Duodenal mucosa (tissue), 2 donors: ENCODE measurements around the gene LSM4.

Source experiments
- H3K27ac ChIP-seq: one replicate; pipeline ENCODE4 v1.7.0; 2013; ENCODE audit warnings: low read depth, low read length
- H3K27me3 ChIP-seq, 2 donors: one replicate each; pipeline ENCODE4 v1.7.0; 2013; ENCODE audit warnings: low read length in 2 of 2, control low read depth in 1 of 2; ENCODE audit not compliant: insufficient read depth in 2 of 2, control insufficient read depth in 1 of 2
- H3K36me3 ChIP-seq, 2 donors: one replicate each; pipeline ENCODE4 v1.7.0; 2013; ENCODE audit warnings: low read length in 2 of 2, control low read depth in 1 of 2; ENCODE audit not compliant: insufficient read depth in 2 of 2, control insufficient read depth in 1 of 2
- H3K4me1 ChIP-seq, 2 donors: one replicate each; pipeline ENCODE4 v1.7.0; 2013; ENCODE audit warnings: low read length in 2 of 2, control low read depth in 1 of 2; ENCODE audit not compliant: insufficient read depth in 2 of 2, control insufficient read depth in 1 of 2
- H3K4me3 ChIP-seq, 2 donors: one replicate each; pipeline ENCODE4 v1.7.0; 2013; ENCODE audit warnings: low read length in 2 of 2, low read depth in 1 of 2
- H3K9ac ChIP-seq, 2 donors: one replicate each; pipeline ENCODE4 v1.7.0; 2013; ENCODE audit warnings: low read length in 2 of 2, low read depth in 1 of 2
- H3K9me3 ChIP-seq, 2 donors: one replicate each; pipeline ENCODE4 v1.7.0; 2013; ENCODE audit warnings: low read length in 2 of 2, control low read depth in 1 of 2; ENCODE audit not compliant: control insufficient read depth in 1 of 2

Gene LSM4

DNA sequence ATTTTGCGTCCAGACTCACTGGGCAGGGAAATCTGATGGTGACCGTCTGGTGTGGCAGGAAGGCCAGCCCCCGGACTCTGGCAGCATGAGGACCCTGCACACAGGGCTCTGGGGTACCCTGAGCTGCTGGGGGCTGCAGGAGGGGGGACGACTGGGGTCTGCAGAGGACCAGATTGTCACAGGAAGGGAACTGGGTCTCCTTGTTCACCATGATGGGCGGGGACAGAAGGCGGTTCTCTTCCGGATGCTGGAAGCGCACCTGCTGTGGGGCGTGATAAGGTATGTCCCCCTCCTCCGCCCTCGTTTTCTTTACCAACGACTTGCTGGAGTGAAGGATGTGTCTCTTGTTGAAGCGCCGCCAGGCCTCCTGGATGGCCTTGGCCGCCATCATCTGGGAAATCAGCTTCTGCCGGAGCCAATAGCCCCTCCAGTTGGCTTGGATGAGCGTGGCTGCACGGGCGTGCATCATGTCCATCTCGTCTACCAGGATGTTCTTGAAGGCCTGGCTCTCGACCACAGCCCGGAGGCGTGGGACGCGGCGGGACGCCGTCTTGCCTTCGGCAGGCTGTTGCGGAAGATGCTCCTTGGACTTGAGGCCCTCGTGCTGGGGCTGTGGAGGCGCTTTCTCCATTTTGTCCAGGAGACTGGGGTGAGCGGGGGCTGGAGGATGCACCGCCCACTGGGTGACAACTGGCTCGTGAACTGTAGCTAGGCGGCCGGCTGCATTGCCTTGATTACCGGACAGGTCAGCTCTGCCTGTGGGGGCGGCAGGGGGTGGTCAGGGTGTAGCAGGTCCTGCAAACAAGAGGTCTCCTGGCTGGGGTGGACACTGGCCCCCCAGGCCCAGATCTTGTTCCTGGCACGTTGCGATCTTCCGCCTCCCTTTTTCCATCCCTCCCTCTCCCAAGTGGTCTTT lies 55.8 kb downstream of the LSM4 start:
- Histone ChIP-seq H3K36me3 (peaks cover 9 to 34% of the 10 kb centered on the region in 2 donors), H3K4me1 (no peaks in the 10 kb centered on the region), H3K27ac (no peak overlapping the region), H3K9me3 (no peaks in the 10 kb centered on the region), H3K9ac (no peak overlapping the region), H3K27me3 (no peaks in the 10 kb centered on the region), H3K4me3 (no peak overlapping the region)

DNA sequence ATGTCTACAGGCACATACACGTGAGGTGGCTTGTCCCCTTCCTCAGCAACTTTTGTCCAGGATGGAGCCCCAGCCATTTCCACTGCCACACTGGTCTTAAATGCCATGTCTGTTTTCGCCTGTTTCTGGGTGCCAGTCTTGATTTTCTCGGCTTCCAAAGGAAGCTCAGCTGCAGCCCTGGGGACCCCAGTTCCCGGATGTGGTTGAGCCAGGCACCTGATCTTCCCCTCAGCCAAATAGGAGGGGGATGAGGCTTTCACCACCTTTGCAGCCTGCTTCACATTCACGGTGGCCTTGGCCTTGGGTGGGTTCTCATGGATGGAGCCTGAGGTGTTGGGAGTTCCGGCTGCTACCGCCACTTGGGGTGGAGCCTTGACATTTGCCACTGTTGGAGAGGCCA lies 57.3 kb downstream of the LSM4 start:
- no peak overlapping the region for H3K27ac ChIP-seq
- no peaks in the 10 kb centered on the region for H3K4me1 ChIP-seq
- no peaks in the 10 kb centered on the region for H3K9me3 ChIP-seq
- no peaks in the 10 kb centered on the region for H3K27me3 ChIP-seq
- peaks cover 9 to 34% of the 10 kb centered on the region in 2 donors for H3K36me3 ChIP-seq
- no peak overlapping the region for H3K9ac ChIP-seq
- no peak overlapping the region for H3K4me3 ChIP-seq

DNA sequence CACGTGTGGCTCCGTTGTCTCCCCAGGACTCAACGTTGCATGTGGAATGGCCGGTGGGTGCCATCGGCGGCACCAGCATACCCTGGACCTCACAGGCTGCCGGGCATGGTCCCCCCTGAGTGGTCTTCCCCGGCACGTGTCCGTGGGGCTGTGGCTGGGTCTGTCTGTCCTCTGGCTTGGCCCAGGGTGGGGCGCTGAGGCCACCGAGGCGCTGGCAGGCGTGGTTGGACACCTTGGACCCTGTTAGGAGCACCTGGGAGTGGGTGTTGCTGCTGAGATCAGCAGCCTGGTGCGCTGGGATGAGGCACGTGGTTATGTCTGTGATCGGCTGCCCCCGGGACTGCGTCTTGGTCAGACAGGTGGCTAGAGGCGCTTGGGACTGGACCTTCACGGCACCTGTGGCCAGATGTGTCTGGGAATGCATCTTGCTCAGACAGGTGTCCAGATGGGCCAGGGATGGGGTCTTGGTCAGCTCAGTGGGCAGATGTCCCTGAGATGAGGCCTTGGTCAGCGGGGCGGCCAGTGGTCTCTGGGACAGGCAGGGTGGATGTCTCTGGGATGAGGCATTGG lies 57.8 kb downstream of the LSM4 start:
- Histone ChIP-seq H3K9ac (no peak overlapping the region), H3K27ac (no peak overlapping the region)

DNA sequence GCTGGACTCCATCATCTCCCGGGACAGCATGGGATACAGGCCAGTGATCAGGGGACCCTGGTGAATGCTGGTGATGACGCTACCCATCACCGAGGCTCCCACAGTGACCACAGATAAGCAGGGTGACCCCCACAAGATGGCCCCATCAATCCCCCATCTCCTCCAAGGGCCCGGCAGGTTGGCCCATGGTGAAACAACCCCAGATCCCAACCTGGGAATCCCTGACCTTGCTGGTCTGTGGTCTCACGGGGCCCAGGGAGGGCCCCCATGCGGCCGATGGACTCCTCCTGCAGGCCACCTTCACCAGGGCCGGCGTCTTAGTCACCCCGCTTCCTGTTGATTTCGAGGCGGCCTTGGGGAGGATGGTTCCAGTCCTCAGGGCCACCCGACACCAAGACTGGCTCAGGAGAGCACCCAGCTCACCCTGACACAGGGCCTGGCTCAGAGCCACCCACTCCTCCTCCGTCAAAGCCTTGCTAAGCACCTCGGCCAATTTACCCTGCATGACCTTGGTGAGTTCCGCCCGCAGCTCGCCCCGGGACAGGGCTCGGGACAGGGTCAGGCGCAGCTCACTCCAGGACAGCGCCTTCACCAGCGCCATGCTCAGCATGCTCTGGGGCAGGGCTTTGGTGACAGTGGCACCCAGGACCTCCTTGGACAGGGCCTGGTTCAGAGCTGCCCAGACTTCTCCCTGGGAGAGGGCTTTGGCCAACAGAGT lies 58.6 kb downstream of the LSM4 start:
- H3K27me3 ChIP-seq: no peaks in the 10 kb centered on the region
- peaks cover 9 to 33% of the 10 kb centered on the region in 2 donors for H3K36me3 ChIP-seq
- H3K9ac ChIP-seq: no peak overlapping the region
- no peaks in the 10 kb centered on the region for H3K4me1 ChIP-seq
- no peak overlapping the region for H3K4me3 ChIP-seq
- no peaks in the 10 kb centered on the region for H3K9me3 ChIP-seq
- H3K27ac ChIP-seq: no peak overlapping the region

More for the DNA sequence above, 57.8 kb downstream of the LSM4 start:
- H3K4me3 ChIP-seq: no peak overlapping the region
- H3K36me3 ChIP-seq: peaks cover 9 to 34% of the 10 kb centered on the region in 2 donors
- no peaks in the 10 kb centered on the region for H3K9me3 ChIP-seq
- no peaks in the 10 kb centered on the region for H3K4me1 ChIP-seq
- H3K27me3 ChIP-seq: no peaks in the 10 kb centered on the region

DNA sequence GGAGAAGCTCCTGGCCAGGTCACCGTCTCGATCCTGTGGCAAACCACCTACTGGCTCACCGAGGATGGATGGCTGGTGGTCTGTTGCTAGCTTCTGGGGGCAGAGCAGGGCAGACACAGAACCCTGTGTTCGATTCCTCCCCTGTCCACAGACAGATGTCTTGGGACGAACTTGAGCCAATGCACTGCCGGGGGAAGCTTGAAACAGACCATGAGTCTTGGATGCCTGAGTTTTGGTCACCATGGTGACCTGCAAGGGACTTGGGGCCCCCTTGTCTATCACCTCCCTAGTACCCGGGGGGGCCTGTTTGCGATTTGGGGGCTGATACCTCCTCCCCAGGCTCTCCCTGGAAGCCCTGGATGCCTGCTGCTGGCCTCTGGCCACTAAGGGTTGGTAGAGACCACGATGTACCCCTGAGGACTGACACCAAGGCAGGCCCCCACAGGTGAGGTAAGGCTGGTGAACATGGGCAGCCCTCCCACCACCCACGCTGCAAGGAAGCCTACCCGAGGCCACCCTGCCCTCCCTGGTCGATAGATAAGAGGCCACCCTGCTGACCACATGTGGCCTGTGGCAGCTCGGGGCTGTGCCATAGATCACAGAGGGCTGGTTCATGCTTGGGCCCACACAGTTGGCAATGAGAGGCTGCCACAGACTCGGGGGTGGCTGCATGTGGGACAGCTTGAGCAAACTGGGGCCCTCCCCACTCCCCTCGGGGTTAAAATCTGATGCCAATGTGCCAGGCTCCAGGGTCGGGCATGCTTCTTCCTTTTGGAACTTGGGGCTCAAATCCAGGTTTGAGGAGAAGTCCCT lies 59.3 kb downstream of the LSM4 start:
- Histone ChIP-seq H3K9me3 (no peaks in the 10 kb centered on the region), H3K4me1 (no peaks in the 10 kb centered on the region), H3K4me3 (no peak overlapping the region), H3K27ac (no peak overlapping the region), H3K36me3 (peaks cover 9 to 30% of the 10 kb centered on the region in 2 donors), H3K9ac (no peak overlapping the region), H3K27me3 (no peaks in the 10 kb centered on the region)

DNA sequence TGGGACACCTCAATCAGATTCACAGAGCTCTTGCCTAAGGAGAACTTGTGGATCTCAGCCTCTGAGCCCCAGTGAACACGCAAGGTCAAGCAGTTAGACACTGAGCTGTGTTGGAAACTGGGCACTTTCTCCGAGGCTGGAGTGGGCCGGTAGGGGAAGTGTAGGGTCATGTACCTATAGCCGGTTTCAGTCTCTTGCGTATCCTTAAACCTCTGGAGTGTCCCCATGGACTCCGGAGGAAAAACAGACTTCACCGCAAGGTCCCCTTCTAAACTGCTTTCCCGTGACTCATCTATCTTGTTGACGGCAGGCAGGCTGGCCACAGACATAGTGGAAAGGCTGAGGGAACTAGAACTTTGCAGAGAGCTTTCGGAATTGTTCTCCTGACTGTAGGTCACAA lies 60.0 kb downstream of the LSM4 start:
- Histone ChIP-seq H3K27me3 (no peaks in the 10 kb centered on the region), H3K36me3 (peaks cover 7 to 30% of the 10 kb centered on the region in 2 donors), H3K4me1 (no peaks in the 10 kb centered on the region), H3K27ac (no peak overlapping the region), H3K4me3 (no peak overlapping the region), H3K9me3 (no peaks in the 10 kb centered on the region), H3K9ac (no peak overlapping the region)

DNA sequence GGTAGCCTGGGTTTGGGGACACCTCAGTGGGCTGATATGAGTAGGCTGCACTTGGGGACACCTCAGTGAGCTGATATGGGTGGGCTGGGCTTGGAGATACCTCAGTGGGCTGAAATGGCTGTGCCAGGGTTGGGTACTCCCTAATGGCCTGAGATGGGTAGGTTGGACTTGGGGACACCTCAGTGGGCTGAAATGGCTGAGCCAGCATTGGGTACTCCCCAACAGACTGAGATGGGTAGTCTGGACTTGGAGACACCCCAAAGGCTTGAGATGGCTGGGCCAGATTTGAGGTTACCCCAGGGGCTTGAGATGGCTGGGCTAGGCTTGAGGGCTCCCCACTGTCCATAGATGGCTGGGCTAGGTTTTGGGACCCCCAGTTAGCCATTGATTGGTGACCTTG lies 60.7 kb downstream of the LSM4 start:
- H3K36me3 ChIP-seq: peaks cover 4 to 28% of the 10 kb centered on the region in 2 donors
- H3K4me1 ChIP-seq: no peaks in the 10 kb centered on the region
- H3K27me3 ChIP-seq: no peaks in the 10 kb centered on the region
- no peaks in the 10 kb centered on the region for H3K9me3 ChIP-seq
- no peak overlapping the region for H3K9ac ChIP-seq
- H3K4me3 ChIP-seq: no peak overlapping the region
- H3K27ac ChIP-seq: no peak overlapping the region

DNA sequence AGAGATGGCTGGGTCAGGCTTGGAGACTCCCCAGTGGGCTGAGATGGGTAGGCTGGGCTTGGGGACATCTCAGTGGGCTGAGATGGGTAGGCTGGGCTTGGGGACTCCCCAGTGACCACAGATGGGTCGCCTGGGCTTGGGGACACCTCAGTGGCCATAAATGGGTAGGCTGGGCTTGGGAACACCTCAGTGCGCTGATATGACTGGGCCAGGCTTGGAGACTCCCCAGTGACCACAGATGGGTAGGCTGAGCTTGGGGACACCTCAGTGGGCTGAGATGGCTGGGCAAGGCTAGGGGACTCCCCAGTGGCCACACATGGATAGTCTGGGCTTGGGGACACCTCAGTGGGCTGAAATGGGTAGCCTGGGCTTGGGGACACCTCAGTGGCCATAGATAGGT lies 61.4 kb downstream of the LSM4 start:
- Histone ChIP-seq H3K9ac (no peak overlapping the region), H3K4me1 (no peaks in the 10 kb centered on the region), H3K27ac (no peak overlapping the region), H3K27me3 (no peaks in the 10 kb centered on the region), H3K9me3 (no peaks in the 10 kb centered on the region), H3K36me3 (peaks cover 0 to 22% of the 10 kb centered on the region in 2 donors), H3K4me3 (no peak overlapping the region)

DNA sequence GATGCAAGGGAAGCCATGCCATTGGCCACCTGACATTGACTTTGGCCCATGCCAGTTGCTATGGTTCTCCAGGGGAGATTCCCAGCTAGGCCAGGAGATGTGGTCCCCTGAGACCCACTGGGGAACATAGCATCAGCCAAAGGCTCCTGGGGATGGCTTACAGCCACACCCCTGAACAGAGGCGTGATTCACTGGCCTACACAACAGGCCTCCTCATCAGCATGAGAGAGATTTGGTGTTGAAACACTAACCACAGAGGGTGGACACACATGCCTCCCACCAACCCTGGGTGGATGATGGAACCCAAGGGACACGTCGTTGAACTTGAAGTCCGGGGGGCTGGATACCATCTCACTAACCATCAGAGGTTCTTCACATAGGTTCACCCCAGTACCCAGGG lies 63.0 kb downstream of the LSM4 start:
- Histone ChIP-seq H3K4me1 (peaks cover 0 to 2% of the 10 kb centered on the region in 2 donors), H3K9me3 (no peaks in the 10 kb centered on the region), H3K27ac (no peak overlapping the region), H3K9ac (no peak overlapping the region), H3K4me3 (no peak overlapping the region), H3K36me3 (peaks cover 0 to 6% of the 10 kb centered on the region in 2 donors), H3K27me3 (no peaks in the 10 kb centered on the region)
